Measurements from ENCODE around the gene GATM.
"Not testable (repeated sequence)": the region's sequence is repeated elsewhere in the genome, so short reads cannot be mapped to it uniquely, and the experiment has no call there.

Gene GATM

DNA sequence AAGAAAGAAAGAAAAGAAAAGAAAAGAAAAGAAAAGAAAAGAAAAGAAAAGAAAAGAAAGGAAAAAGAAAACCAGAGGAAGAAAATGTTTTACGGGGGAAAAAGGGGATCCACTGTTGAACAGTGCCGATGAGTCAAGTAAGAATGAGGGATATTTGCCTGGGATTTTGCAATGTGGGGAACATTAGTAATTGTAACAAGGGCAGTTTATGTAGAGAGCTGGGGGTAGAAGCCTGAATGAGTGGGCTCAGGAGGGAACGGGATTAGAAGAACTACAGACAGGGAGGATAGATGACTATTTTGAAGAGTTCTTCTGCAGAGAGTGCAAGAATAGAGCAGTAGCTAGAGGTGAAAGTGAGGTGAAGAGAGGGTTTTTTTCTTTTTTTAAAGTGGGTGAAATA lies 28.7 kb downstream of the GATM start:
- DNase-seq: no peak

DNA sequence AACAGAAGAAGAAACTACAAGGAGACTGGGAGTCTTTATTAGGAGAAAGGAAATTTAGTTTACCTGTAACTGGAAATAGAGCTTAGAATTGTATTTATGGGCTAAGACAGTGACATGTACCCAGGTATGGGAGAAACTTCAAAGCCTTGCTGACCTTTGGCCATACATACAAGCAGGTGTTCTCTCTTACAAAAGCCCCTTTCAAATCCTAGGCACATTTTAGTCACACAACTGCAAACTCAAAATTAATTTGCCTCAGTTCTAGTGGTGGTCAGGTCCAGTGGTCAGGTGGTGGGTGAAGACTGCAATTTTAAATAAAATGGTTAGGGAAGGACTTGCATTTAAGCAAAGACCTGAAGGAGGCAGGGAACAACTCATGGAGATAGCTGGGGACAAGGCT lies 30.4 kb downstream of the GATM start:
- DNase-seq: no peak

DNA sequence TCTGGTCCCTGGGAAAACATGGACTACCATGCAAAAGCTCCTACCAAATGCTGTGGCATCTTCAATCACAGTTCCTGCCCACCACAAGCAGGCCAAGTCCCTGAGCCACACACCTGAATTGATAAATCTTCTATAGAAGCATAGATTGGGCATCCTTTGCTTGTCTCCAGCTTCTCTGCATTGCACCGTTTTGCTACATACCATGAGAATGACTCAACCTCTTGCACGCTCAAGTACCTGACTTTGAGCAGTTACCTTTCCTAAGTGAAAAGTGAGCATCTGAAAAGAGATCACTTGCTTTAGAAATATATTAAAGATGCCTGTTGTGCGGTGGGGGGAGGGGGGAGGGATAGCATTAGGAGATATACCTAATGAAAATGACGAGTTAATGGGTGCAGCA lies 31.3 kb downstream of the GATM start:
- DNase-seq: no peak

DNA sequence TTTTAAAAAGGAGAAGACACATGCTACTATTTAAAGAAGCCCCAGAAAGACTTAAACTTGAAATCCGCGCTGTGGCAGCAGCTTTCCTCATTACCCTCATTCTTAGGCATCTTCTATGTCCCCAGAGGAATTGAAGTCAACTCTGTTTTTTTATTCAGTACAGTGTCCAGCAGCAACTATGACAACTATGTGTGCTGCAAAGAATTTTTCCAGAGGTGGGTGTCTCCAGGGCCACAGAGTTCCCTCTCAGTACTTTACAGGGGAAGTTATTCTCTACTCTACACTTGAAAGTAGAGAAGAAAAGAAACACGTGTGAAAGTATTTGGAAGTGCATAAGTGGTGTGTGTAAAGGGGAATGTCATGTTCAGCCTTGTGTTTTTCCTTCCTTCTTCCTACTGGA lies 32.0 kb downstream of the GATM start:
- DNase-seq: no peak

DNA sequence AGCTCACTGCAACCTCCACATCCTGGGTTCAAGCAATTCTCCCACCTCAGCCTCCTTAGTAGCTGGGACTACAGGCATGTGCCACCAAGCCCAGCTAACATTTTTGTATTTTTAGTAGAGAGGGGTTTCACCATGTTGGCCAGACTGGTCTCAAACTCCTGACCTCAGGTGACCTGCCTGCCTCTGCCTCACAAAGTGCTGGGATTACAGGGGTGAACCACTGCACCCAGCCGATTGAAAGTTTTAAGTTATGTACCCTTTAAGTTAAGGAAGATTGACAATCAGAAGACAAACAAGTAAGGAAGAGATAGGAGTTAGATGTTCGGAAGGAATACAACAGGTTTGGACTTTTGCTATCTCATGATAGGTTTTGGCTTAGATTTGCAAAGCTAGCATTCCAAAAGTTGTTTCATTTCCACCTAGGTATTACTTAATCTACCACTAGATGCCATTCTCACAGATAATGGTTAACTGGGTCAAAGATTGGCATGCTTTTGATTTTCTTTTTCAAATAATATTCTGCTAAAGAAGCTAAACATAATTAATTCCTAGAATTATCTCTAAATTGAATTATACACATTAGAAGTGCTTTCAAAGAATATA lies 35.0 kb downstream of the GATM start:
- no peak for DNase-seq

DNA sequence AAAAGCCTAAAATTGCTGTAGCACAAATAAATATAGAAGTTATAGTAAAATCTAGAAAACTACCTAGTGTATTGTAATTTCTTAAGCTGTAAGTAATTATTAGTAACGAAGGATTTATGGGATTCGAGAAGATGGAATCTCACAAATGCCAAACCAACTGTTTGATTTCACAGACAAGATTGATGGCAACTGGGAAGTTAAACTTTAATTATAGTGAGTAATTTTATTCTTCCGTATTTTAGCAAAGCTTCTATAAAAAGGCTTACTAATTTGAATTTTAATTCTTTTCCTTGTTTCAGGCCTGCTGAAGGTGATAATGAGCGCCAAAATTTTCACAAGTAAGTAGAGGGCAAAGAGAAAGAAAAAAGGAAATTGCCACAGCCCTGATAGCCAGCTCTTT lies 36.6 kb downstream of the GATM start:
- no peak for DNase-seq

DNA sequence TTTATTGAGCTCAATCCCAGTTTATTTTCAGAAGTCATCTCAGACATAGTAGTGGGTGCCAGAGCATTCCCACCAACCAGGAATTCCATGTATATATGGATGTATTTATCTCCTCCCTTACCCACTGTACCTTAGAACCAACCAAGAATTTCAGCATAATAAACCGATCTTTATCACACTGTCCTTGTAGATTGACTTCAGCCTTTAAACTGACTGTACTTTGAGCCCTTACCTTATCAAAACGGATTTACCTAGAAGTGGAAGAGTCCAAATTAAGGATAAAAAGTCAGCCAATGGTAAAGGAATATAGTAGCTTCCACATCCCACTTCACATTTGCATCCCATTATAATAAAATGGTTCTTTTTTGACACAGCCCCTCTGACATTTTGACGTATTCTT lies 37.9 kb downstream of the GATM start:
- DNase-seq: no peak

DNA sequence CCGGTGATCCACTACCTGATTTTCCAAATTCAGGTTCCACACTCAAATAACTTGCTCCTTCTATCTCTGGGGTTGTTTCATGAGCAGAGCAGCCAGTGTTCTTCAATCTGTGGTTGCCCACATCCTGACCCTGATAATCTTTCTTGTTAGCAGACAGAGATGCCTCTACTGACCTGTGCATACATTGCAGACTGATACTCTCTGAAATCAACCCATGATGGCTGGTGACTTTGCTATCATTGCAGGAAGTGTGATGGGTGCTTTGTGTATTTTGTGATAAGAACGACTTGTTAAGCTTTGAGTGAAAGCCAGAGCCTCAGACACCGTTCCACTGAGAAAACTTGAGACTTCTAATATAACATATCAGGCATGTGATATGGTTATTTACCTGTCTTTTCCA lies 39.9 kb downstream of the GATM start:
- no peak for DNase-seq

DNA sequence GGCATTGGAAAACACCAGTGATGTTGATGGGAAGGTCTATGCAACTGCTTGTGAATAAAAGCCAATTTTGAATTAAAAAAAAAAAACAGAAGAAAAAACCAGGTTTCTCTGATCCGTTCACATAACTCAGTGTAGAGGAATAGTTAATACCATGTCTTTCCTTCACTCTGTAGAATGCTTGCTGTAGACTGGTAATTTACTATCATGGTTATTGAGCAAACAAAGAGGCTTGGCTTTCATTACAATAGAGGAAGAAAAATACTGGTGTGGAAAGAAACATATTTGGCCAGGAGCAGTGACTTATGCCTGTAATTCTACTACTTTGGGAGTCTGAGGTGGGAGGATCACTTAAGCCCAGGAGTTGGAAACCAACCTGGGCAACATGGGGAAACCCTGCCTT lies 41.1 kb downstream of the GATM start:
- DNase-seq: no peak

DNA sequence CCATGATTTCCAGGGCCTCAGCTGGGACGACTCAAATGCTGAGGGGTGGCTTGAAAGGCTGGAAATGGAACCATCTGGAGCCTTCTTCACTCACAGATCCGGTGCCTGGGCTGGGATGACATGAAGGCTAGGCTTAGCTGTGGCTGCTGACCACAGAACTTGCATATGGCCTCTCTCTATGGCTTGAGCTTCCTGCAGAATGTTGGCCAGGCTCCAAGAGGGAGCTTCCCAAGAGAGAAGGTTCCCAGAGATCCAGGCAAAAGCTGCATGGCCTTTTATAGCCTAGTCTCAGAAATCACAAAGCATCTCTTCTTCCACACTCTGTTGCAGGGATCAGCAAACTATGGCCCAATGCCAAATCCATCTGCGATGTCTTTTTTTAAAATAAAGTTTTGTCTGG lies 44.8 kb downstream of the GATM start:
- DNase-seq: no peak

DNA sequence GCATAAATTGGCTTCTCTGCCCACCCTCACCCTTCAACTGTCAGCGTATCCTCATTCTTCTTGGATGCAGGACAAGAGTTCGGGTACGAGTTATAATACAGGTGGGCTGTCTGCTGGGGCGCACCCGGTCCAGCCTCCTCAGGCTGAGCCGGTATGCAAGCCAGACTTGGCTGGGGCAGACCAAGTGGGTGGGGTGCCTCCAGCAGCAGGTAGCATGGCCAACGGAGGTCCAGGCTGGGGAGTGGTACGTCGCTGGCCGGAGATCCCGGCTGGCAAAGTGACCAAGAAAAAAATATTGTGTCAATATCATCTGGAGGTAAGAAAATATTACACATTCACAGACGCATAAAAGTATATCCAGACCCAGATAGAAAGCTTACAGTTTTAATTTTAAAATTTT lies 45.6 kb downstream of the GATM start:
- no peak for DNase-seq

DNA sequence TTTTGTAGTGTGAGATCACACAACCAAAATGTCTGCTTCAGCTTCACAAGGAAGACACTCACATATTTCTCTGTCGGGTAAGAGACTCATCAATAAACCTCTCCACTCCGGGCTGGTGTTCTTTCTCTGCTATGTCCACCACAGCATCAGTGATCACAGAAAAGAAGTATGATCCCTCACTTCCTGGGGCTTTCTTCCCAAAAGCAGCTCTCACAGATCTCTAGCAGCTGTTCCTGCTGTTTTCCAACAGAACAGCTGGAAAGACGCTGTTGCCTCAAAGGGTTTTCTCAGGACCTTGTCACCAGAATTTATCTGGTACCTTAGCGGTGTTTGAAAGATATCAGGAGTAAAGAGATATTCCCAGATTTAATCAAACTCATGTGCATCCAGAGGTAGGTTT lies 46.4 kb downstream of the GATM start:
- DNase-seq: no peak

DNA sequence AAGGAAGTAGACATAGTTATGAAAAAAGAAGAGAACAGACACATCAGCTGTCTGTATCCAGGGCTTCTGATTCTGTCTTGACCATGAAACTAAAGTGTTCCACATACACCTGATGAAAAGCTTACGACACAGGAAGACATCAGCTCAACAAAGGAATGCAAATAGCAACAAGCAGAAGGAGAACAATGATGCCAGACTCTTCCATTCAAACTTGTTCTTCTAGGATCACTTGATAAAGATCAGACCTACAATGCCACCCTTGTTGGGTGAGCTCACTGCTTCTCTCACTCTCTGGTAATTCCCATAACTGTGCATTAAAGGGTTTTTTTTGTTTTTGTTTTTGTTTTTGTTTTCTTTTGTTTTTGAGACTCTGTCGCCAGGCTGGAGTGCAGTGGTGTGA lies 49.7 kb downstream of the GATM start:
- DNase-seq: no peak

DNA sequence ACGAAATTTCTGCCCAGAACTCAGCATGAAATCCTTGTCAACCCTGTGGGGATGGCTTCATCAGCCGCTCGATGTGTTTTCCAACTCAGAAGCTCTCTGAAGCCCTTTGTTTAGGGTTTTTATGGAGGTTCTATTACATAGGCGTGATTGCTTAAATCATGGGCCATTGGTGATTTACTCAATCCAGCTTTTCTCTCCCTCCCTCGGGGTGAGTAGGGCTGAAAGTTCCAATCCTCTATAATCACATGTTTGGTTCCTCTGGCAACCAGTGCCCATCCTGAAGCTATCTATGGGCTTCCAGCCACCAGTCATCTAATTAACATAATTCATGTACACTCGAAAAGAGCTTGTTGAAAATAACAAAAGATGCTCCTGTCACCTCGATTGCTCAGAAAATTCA lies 51.6 kb downstream of the GATM start:
- DNase-seq: no peak

DNA sequence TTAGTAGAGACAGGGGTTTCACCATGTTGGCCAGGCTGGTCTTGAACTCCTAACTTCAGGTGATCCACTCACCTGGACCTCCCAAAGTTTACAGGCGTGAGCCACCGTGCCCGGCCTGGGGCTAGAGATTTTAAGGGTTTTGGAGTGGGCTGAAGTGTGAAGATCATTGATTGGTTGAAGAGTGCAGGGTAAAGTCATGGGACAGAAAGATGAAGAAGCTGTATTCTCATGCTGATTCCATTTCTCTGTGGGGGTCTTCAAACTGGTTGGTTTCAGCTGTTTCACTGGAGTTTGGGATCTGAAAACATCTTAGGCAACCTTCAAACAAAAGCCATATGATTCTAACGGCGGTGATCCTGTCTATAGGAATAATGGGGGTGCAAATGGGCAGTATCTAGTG lies 52.1 kb downstream of the GATM start:
- no peak for DNase-seq

DNA sequence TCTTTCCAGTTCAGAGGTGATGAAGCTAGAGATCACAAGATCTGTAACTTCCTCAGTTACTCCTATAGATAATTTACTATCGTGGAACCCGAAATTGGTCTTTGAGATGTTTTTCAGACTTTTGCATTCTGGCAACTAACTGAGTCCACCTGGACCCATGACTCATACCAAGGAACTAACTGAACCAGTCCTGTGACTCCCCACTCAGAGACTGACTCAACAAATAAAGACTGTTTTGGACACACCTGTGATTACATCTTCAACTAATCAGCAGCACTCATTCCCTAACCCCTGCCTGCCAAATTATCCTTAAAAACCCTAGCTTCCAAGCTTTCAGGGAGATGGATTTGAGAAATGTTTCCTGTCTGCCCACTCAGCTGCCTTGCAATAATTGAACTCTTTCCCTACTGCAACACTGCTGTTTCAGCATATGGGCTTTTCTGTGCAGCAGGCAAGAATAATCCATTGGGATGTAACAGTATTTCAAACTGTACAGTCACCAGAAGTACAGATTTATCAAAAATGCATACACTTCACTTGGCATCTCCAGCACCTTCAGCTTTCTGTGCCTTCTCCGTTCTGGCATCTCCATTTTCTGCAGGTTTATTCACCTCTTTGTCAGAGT lies 57.7 kb downstream of the GATM start:
- DNase-seq: no peak

DNA sequence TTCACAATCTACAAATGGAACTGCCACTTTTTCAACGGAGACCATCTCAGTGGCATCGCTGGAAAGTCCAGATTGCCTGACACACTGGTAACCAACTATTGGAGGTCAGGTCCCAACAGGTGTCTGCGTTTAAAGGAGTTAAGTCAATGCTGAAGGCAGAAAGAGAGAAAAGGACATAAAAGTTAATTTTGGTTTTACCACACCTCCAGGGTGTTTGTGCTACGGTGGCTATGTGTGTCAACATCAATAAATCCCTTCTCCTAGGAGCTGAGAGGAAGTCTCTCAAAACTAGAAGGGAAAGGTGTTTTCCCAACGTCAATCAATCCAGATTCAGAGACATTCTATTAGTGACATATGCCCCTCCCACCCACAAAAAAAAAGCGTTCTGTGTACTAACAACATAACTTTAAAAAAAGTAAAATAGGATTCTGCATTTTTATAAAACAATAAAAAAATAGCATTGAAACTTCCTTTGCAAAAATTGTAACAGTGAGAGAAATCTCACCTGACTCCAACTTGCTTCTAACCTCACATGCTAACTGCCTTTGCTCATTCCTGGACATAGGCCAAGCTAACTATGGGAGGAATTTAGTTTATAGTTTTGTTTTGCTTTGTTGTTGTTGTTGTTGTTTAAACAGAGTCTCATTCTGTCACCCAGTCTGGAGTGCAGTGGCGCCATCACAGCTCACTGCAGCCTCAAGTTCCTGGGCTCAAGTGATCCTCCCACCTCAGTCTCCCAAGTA lies 58.7 kb downstream of the GATM start:
- DNase-seq: no peak

DNA sequence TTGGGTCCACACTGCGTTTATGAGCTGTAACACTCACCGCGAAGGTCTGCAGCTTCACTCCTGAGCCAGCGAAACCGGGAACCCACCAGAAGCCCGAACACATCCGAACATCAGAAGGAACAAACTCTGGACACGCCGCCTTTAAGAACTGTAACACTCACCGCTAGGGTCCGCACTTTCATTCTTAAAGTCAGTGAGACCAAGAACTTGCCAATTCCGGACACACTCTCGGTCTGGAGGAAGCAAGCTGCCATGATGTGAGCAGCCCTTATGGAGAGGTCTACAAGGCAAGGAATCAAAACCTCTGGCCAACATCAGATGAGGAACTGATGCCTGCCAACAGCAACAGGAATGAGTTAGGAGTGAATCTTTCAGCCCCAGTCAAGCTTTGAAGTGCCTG lies 63.4 kb downstream of the GATM start:
- DNase-seq: no peak

DNA sequence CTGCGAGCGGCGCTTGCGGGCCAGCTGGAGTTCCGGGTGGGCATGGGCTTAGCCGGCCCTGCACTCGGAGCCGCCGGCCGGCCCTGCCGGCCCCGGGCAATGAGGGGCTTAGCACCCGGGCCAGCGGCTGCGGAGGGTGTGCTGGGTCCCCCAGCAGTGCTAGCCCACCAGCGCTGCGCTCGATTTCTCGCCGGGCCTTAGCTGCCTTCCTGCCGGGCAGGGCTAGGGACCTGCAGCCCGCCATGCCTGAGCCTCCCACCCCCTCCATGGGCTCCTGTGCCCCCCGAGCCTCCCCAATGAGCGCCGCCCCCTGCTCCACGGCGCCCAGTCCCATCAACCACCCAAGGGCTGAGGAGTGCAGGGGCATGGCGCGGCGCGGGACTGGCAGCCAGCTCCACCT lies 64.2 kb downstream of the GATM start:
- not testable (repeated sequence) for DNase-seq
